Heart left ventricle (tissue), 13 donors: Measurements from ENCODE around the gene PER3.

Experiments used
- CTCF ChIP-seq, 12 donors: fragments of 200-600 bp; sonication (generic) in 4 of 12; IDR thresholded peaks; one replicate each; pipeline versions ENCODE4 v1.5.0 to v1.8.0; 2018 to 2022; ENCODE audit warnings: antibody characterized with exemption in 12 of 12, mild to moderate bottlenecking in 5 of 12
- POLR2A ChIP-seq, 2 donors: fragments of 450-650 bp; IDR thresholded peaks; one replicate each; pipeline ENCODE4 v1.6.1; 2017; ENCODE audit warnings: antibody characterized with exemption in 2 of 2, mild to moderate bottlenecking in 2 of 2, moderate library complexity in 2 of 2
- donor health status: ischemic (EF 13 %, LVEDD 7.1; RV severe dilation, severe dysfunction).
- donor health status: DM: no; HTN: yes; CAD: no.
- donor health status: DM: no; HTN: no; CAD: no.
- donor health status: ischemic (EF 25% LVEDD 6.9; RV normal size, moderate dysfunction).
- donor health status: ischemic (EF 25% LVEDD 5.7; RV mildly dilated, moderate dysfunction).
- donor health status: ischemic (EF 35%, LVEDD 5.7; RV mildly dilated, moderate dysfunction).
- donor health status: nonischemic (EF 11% LVEDD 7.7; RV severe dilation, severe dysfunction).
- donor health status: DM: yes; HTN: yes; CAD: no.
- donor health status: PGD.
- donor health status: ischemic (EF 29% LVEDD 5.4; RV normal size, mild dysfunction).
- donor health status: nonischemic (EF 23%, LVEDD 6.1; RV moderate dilation, normal function).

DNA sequence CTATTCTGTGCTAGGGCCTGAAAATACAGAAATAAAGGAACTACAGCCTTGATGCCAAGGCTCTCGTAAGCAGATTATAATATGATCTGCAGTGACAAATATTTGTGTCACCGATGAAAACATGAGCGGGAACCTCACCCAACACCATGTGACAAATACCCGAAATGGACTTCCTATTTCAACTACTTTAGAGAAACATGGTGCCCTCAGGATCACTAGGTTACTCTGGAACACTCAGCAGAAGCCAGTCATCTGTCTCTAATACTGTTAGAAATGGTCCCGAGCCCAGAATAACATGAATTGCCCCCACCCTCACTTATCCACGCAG is 13.5 kb upstream of the PER3 start:
- TF ChIP-seq CTCF (IDR thresholded peaks at IDR 0.05), result no peak
- no peak for TF ChIP-seq POLR2A (IDR thresholded peaks at IDR 0.05)
